HG02759 (cell line): Measurements from ENCODE around the gene TMEM238L.

Experiments used
- ATAC-seq: cut with Tn5 transposase; IDR thresholded peaks from one replicate; pipeline ENCODE4 v1.9.1; 2021; ENCODE audit warnings: mild to moderate bottlenecking, moderate library complexity; ENCODE audit not compliant: unreplicated experiment

Gene TMEM238L

GRCh38 chr17:10775740-10776356 lies 28.1 kb downstream of the TMEM238L start:
- no peak for ATAC-seq

- ATAC-seq, result no peak
Measured at GRCh38 chr17:10775058-10775457, 28.8 kb downstream of the TMEM238L start.

GRCh38 chr17:10773391-10773790 lies 30.5 kb downstream of the TMEM238L start:
- ATAC-seq, result no peak

- ATAC-seq, result no peak
Measured at GRCh38 chr17:10772425-10773380, 31.2 kb downstream of the TMEM238L start.

- ATAC-seq, result no peak
Measured at GRCh38 chr17:10771148-10771547, 32.8 kb downstream of the TMEM238L start.

GRCh38 chr17:10769840-10770239 lies 34.1 kb downstream of the TMEM238L start:
- ATAC-seq, result no peak

- ATAC-seq, result no peak
Measured at GRCh38 chr17:10768750-10769251, 35.1 kb downstream of the TMEM238L start.

- ATAC-seq, result no peak
Measured at GRCh38 chr17:10767232-10767631, 36.7 kb downstream of the TMEM238L start.

- ATAC-seq, result no peak
Measured at GRCh38 chr17:10762037-10762436, 41.9 kb downstream of the TMEM238L start.

- no peak for ATAC-seq
Measured at GRCh38 chr17:10761281-10761680, 42.6 kb downstream of the TMEM238L start.

GRCh38 chr17:10758062-10758461 lies 45.8 kb downstream of the TMEM238L start:
- ATAC-seq, result no peak

- ATAC-seq, result no peak
Measured at GRCh38 chr17:10757647-10758046, 46.3 kb downstream of the TMEM238L start.

- ATAC-seq, result no peak
Measured at GRCh38 chr17:10757067-10757466, 46.8 kb downstream of the TMEM238L start.

- ATAC-seq, result no peak
Measured at GRCh38 chr17:10756619-10757018, 47.3 kb downstream of the TMEM238L start.

- no peak for ATAC-seq
Measured at GRCh38 chr17:10756185-10756584, 47.7 kb downstream of the TMEM238L start.

- no peak for ATAC-seq
Measured at GRCh38 chr17:10755592-10756127, 48.2 kb downstream of the TMEM238L start.

GRCh38 chr17:10754861-10755591 lies 48.9 kb downstream of the TMEM238L start:
- ATAC-seq, result no peak

- ATAC-seq, result no peak
Measured at GRCh38 chr17:10754109-10754508, 49.8 kb downstream of the TMEM238L start.

- no peak for ATAC-seq
Measured at GRCh38 chr17:10752696-10753095, 51.2 kb downstream of the TMEM238L start.

- ATAC-seq, result no peak
Measured at GRCh38 chr17:10751563-10751962, 52.3 kb downstream of the TMEM238L start.

- no peak for ATAC-seq
Measured at GRCh38 chr17:10750210-10750609, 53.7 kb downstream of the TMEM238L start.
